ENCODE results near the gene KRTAP26-1.

The KRTAP26-1 gene

GRCh38 chr21:30269803-30270530 lies 50.1 kb downstream of the KRTAP26-1 start:
- no peak for DNase-seq

All from SHP77 treated with DMSO at 0.1 percent for 48 hours (cell line).